Measurements from ENCODE around the gene IFI30. TPM values are rescaled to one million over a fixed set of nuclear protein-coding genes. Genes with fewer than 3 reads are reported as not detected.

The IFI30 gene
- total and polyA plus RNA-seq, 4 donors = 60.2 to 130 (median 109) TPM

DNA sequence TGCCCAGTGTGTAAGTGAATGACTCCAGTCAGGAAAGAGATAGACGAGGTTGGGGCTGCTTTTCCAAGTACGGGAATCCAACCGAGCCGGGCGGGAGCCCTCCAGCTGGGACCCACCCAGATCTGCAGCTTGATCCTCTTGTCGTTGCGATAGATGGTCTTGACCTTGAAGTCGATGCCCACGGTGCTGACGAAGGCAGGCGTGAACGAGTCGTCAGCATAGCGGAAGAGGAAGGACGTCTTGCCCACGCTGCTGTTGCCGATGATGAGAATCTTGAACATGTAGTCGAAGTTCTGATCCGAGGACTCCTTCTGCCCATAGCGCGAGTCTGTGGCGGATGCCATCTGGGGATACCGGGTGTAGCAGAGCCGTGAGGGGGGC lies 28.8 kb downstream of the IFI30 start:
- no peak for DNase-seq (ENCODE audit: low spot score)
- no peak overlapping the region for H3K9ac ChIP-seq (ENCODE audit: low read depth in 1 of 2, low read length in 2 of 2)
- peaks cover 7 to 20% (median 13%) of the 10 kb centered on the region in 4 donors for H3K4me1 ChIP-seq (ENCODE audit: control insufficient read depth in 4 of 4, insufficient read depth in 4 of 4, low read length in 3 of 4)
- WGBS = 92% methylated on average over 24 of the region's 24 CpGs
- no peaks in the 10 kb centered on the region for H3K9me3 ChIP-seq (ENCODE audit: control insufficient read depth in 4 of 4, low read length in 3 of 4)
- H3K4me3 ChIP-seq (ENCODE audit: low read depth in 1 of 3, low read length in 3 of 3) = no peak overlapping the region
- H3K36me3 ChIP-seq (ENCODE audit: control insufficient read depth in 4 of 4, insufficient read depth in 3 of 4, low read depth in 1 of 4, low read length in 3 of 4) = peaks cover 0 to 7% (median 4%) of the 10 kb centered on the region in 4 donors
- no peaks in the 10 kb centered on the region for H3K27me3 ChIP-seq (ENCODE audit: control insufficient read depth in 4 of 4, insufficient read depth in 4 of 4, low read length in 3 of 4)
- no peak overlapping the region for H3K27ac ChIP-seq (ENCODE audit: low read depth in 1 of 2, low read length in 2 of 2)
- TF ChIP-seq RAD21 (IDR thresholded peaks at IDR 0.05) = no peak
- TF ChIP-seq, protein P1, sequence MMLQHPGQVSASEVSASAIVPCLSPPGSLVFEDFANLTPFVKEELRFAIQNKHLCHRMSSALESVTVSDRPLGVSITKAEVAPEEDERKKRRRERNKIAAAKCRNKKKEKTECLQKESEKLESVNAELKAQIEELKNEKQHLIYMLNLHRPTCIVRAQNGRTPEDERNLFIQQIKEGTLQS (IDR thresholded peaks at IDR 0.05) = no peak
- TF ChIP-seq FOXA1 (IDR thresholded peaks at IDR 0.05) = no peak
- TF ChIP-seq JUND (IDR thresholded peaks at IDR 0.05) = no peak
- TF ChIP-seq FOXA2 (IDR thresholded peaks at IDR 0.05) = no peak
- no peak for TF ChIP-seq HNF4A (conservative IDR thresholded peaks at IDR 0.05)

DNA sequence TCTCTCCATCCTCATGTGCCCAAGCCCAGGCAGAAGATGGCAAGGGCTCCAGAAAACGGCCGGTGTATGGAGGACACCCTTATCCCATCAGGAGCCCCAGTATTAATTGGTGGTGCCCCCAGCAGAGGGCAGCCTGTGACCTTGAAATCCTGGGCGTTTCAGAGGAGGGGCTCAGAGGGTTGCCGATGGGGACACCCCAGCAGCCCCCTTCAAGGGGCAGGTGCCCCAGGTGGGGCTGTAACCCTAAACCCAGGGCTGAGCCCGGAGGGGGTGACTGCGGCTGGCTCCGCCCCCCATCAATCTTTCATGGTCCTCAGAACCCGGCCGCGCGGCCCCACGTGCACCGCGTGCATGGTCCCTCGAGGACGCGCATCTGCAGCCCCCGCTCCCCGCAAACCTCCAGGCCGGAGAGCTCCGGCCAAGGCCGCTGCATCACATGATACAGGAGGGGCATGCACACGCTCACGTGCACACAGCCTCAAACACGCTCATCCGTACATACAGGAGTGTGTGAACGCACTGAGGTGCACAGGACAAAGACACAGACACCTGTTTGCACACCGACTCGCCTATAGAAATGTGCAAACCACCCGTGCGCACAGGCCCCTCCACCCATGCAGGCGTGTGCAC lies 29.3 kb downstream of the IFI30 start:
- no peak overlapping the region for H3K9ac ChIP-seq (ENCODE audit: low read depth in 1 of 2, low read length in 2 of 2)
- H3K4me1 ChIP-seq (ENCODE audit: control insufficient read depth in 4 of 4, insufficient read depth in 4 of 4, low read length in 3 of 4) = peaks cover 7 to 20% (median 13%) of the 10 kb centered on the region in 4 donors
- no peak for TF ChIP-seq HNF4A (conservative IDR thresholded peaks at IDR 0.05)
- peak in 1 of 2 donors; percentile 42 for TF ChIP-seq RAD21 (IDR thresholded peaks at IDR 0.05)
- TF ChIP-seq, protein P2, sequence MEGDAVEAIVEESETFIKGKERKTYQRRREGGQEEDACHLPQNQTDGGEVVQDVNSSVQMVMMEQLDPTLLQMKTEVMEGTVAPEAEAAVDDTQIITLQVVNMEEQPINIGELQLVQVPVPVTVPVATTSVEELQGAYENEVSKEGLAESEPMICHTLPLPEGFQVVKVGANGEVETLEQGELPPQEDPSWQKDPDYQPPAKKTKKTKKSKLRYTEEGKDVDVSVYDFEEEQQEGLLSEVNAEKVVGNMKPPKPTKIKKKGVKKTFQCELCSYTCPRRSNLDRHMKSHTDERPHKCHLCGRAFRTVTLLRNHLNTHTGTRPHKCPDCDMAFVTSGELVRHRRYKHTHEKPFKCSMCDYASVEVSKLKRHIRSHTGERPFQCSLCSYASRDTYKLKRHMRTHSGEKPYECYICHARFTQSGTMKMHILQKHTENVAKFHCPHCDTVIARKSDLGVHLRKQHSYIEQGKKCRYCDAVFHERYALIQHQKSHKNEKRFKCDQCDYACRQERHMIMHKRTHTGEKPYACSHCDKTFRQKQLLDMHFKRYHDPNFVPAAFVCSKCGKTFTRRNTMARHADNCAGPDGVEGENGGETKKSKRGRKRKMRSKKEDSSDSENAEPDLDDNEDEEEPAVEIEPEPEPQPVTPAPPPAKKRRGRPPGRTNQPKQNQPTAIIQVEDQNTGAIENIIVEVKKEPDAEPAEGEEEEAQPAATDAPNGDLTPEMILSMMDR (IDR thresholded peaks at IDR 0.05; ENCODE audit: low read depth, low read length, missing input control) = peak; percentile 16
- no peak for TF ChIP-seq GABPA (IDR thresholded peaks at IDR 0.05 in 1 of 2, conservative IDR thresholded peaks at IDR 0.05 in 1 of 2)
- H3K4me3 ChIP-seq (ENCODE audit: low read depth in 1 of 3, low read length in 3 of 3) = peak overlapping the region; percentile 62 to 85 (median 71)
- DNase-seq (ENCODE audit: low spot score) = no peak
- H3K36me3 ChIP-seq (ENCODE audit: control insufficient read depth in 4 of 4, insufficient read depth in 3 of 4, low read depth in 1 of 4, low read length in 3 of 4) = peaks cover 0 to 7% (median 4%) of the 10 kb centered on the region in 4 donors
- WGBS = 17% methylated on average over 32 of the region's 32 CpGs
- no peak overlapping the region for H3K27ac ChIP-seq (ENCODE audit: low read depth in 1 of 2, low read length in 2 of 2)
- no peaks in the 10 kb centered on the region for H3K9me3 ChIP-seq (ENCODE audit: control insufficient read depth in 4 of 4, low read length in 3 of 4)
- no peaks in the 10 kb centered on the region for H3K27me3 ChIP-seq (ENCODE audit: control insufficient read depth in 4 of 4, insufficient read depth in 4 of 4, low read length in 3 of 4)

DNA sequence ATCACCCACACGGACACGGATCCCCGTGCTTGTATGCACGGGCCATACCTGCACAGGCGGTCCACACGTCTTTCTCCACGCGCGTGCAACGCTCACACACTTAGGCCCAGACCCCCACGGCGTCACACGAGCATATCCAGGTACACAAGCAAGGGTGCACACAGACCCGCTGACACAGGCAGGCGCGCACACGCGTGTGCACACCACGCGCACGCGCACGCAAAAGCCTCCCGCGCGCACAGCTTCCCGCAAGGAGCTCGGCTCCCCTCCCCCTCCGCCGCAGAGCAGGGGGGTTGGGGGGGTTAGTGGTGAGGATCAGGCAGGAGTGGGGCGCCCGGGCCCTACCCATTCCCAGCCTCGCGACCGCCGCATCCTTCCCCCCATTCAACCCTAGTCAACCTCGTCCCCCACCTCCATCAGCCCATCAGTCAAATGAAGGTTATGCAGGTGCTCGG lies 29.8 kb downstream of the IFI30 start:
- H3K4me1 ChIP-seq (ENCODE audit: control insufficient read depth in 4 of 4, insufficient read depth in 4 of 4, low read length in 3 of 4) = peaks cover 7 to 20% (median 13%) of the 10 kb centered on the region in 4 donors
- H3K4me3 ChIP-seq (ENCODE audit: low read depth in 1 of 3, low read length in 3 of 3) = peak overlapping the region; percentile 62 to 85 (median 71)
- no peaks in the 10 kb centered on the region for H3K27me3 ChIP-seq (ENCODE audit: control insufficient read depth in 4 of 4, insufficient read depth in 4 of 4, low read length in 3 of 4)
- H3K36me3 ChIP-seq (ENCODE audit: control insufficient read depth in 4 of 4, insufficient read depth in 3 of 4, low read depth in 1 of 4, low read length in 3 of 4) = peaks cover 0 to 5% (median 1%) of the 10 kb centered on the region in 4 donors
- no peaks in the 10 kb centered on the region for H3K9me3 ChIP-seq (ENCODE audit: control insufficient read depth in 4 of 4, low read length in 3 of 4)
- no peak for DNase-seq (ENCODE audit: low spot score)
- peak overlapping the region in 1 of 2 donors; percentile 28 for H3K27ac ChIP-seq (ENCODE audit: low read depth in 1 of 2, low read length in 2 of 2)
- H3K9ac ChIP-seq (ENCODE audit: low read depth in 1 of 2, low read length in 2 of 2) = no peak overlapping the region
- WGBS = 2% methylated on average over 38 of the region's 38 CpGs
- no peak for TF ChIP-seq EGR1 (IDR thresholded peaks at IDR 0.05; ENCODE audit: low read depth in 2 of 2)
- TF ChIP-seq, protein P3, sequence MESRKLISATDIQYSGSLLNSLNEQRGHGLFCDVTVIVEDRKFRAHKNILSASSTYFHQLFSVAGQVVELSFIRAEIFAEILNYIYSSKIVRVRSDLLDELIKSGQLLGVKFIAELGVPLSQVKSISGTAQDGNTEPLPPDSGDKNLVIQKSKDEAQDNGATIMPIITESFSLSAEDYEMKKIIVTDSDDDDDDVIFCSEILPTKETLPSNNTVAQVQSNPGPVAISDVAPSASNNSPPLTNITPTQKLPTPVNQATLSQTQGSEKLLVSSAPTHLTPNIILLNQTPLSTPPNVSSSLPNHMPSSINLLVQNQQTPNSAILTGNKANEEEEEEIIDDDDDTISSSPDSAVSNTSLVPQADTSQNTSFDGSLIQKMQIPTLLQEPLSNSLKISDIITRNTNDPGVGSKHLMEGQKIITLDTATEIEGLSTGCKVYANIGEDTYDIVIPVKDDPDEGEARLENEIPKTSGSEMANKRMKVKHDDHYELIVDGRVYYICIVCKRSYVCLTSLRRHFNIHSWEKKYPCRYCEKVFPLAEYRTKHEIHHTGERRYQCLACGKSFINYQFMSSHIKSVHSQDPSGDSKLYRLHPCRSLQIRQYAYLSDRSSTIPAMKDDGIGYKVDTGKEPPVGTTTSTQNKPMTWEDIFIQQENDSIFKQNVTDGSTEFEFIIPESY (IDR thresholded peaks at IDR 0.05) = no peak
- TF ChIP-seq RAD21 (IDR thresholded peaks at IDR 0.05) = no peak
- no peak for TF ChIP-seq HNF4G (IDR thresholded peaks at IDR 0.05)
- no peak for TF ChIP-seq HNF4A (conservative IDR thresholded peaks at IDR 0.05)
- TF ChIP-seq FOXA2 (IDR thresholded peaks at IDR 0.05) = no peak
- TF ChIP-seq, protein P4, sequence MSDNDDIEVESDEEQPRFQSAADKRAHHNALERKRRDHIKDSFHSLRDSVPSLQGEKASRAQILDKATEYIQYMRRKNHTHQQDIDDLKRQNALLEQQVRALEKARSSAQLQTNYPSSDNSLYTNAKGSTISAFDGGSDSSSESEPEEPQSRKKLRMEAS (IDR thresholded peaks at IDR 0.05) = no peak
- TF ChIP-seq GABPA (IDR thresholded peaks at IDR 0.05 in 1 of 2, conservative IDR thresholded peaks at IDR 0.05 in 1 of 2) = no peak
- TF ChIP-seq JUND (IDR thresholded peaks at IDR 0.05) = no peak
- TF ChIP-seq YY1 (IDR thresholded peaks at IDR 0.05) = no peak
- TF ChIP-seq FOXA1 (IDR thresholded peaks at IDR 0.05) = no peak
- no peak for TF ChIP-seq NR2F2 (IDR thresholded peaks at IDR 0.05)
- TF ChIP-seq, protein P1 (IDR thresholded peaks at IDR 0.05) = no peak
- TF ChIP-seq, protein P2 (IDR thresholded peaks at IDR 0.05; ENCODE audit: low read depth, low read length, missing input control) = no peak
- no peak for TF ChIP-seq RXRA (IDR thresholded peaks at IDR 0.05)
